ENCODE data around the gene AGPAT4. TPM values are rescaled to one million over a fixed set of nuclear protein-coding genes. Genes with fewer than 3 reads are reported as not detected.

AGPAT4 gene
- total and polyA plus RNA-seq, 2 donors (not counting 3 experiments of a cell fraction or from before 2014, with no cell fraction given), result 10.2 to 15.2 TPM

DNA sequence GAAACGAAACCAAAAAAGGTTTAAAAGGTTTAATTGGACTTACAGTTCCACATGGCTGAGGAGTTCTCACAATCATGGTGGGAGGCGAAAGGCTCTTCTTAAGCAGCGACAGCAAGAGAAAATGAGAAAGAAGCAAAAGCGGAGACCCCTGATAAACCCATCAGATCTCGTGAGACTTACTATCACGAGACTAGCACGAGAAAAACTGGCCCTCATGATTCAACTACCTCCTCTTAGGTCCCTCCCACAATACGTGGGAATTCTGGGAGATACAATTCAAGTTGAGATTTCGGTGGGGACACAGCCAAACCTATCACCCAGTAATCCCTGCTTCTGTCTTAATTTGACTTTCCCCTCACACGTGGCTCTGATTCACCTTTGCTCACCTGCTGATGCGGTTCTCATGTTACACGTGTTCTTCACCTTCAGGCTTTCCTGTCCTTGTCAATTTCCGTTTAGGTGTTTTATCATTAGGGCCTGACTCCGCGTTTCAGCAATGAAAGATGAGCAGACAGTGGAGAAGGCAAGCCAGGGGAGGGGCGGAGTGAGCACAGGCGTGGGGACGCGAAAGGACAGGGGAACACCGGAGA lies 57.1 kb downstream of the AGPAT4 start:
- Histone ChIP-seq H2AFZ (ENCODE audit: low read depth, low read length) (no peak overlapping the region), H3K79me2 (ENCODE audit: control insufficient read depth, insufficient read depth, low read length) (no peaks in the 10 kb centered on the region), H3K36me3 (ENCODE audit: control insufficient read depth in 2 of 2, extremely low read depth in 1 of 2, insufficient read depth in 2 of 2, low read length in 2 of 2) (no peaks in the 10 kb centered on the region), H4K20me1 (replicated peaks; ENCODE audit: control insufficient read depth, extremely low read depth, insufficient read depth, low read length) (no peaks in the 10 kb centered on the region), H3K27ac (ENCODE audit: insufficient read depth, low read depth, low read length) (no peak overlapping the region), H3K27me3 (ENCODE audit: control insufficient read depth in 2 of 2, insufficient read depth in 2 of 2, low read length in 2 of 2) (no peaks in the 10 kb centered on the region), H3K9ac (replicated peaks; ENCODE audit: extremely low read depth, insufficient read depth, low read length) (no peak overlapping the region), H3K9me3 (replicated peaks; ENCODE audit: control insufficient read depth, insufficient read depth, low read length) (peaks cover under 1% of the 10 kb centered on the region), H3K4me3 (replicated peaks in 1 of 3; ENCODE audit: insufficient read depth in 1 of 3, low read depth in 1 of 3, low read length in 3 of 3) (no peak overlapping the region), H3K9me1 (replicated peaks; ENCODE audit: control insufficient read depth, extremely low read depth, insufficient read depth, low read length) (no peaks in the 10 kb centered on the region), H3K4me1 (ENCODE audit: control insufficient read depth, extremely low read depth, insufficient read depth, low read length) (no peaks in the 10 kb centered on the region), H3K4me2 (ENCODE audit: insufficient read depth, low read length) (no peak overlapping the region)
- dilution Hi-C loops (cut with MboI; ENCODE audit: extremely low pct_ligation_motif_present, low sequenced_read_pairs) (no loop called here), intact Hi-C loops (cut with micrococcal nuclease) (no loop called here)
- ChIA-PET POLR2A (no interaction called here), CTCF (no interaction called here)
- no TSS peak for BruUV-seq (replicated peaks)
- no peak for FAIRE-seq
- no peak for DNase-seq (ENCODE audit: low read depth, low spot score)
- no peak for TF ChIP-seq EZH2 (IDR thresholded peaks at IDR 0.05; ENCODE audit: borderline replicate concordance, low read depth, low read length, severe bottlenecking)
- no peak for TF ChIP-seq GATA2 (IDR thresholded peaks at IDR 0.05; ENCODE audit: insufficient read depth, insufficient read length, low read depth, low read length)
- TF ChIP-seq, protein P1, sequence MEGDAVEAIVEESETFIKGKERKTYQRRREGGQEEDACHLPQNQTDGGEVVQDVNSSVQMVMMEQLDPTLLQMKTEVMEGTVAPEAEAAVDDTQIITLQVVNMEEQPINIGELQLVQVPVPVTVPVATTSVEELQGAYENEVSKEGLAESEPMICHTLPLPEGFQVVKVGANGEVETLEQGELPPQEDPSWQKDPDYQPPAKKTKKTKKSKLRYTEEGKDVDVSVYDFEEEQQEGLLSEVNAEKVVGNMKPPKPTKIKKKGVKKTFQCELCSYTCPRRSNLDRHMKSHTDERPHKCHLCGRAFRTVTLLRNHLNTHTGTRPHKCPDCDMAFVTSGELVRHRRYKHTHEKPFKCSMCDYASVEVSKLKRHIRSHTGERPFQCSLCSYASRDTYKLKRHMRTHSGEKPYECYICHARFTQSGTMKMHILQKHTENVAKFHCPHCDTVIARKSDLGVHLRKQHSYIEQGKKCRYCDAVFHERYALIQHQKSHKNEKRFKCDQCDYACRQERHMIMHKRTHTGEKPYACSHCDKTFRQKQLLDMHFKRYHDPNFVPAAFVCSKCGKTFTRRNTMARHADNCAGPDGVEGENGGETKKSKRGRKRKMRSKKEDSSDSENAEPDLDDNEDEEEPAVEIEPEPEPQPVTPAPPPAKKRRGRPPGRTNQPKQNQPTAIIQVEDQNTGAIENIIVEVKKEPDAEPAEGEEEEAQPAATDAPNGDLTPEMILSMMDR (IDR thresholded peaks at IDR 0.05; ENCODE audit: extremely low read depth in 1 of 2, insufficient read depth in 1 of 2, low read depth in 1 of 2, low read length in 2 of 2), result no peak
- no peak for TF ChIP-seq POLR2A (IDR thresholded peaks at IDR 0.05; ENCODE audit: low read depth, low read length)
- TF ChIP-seq, protein P2, sequence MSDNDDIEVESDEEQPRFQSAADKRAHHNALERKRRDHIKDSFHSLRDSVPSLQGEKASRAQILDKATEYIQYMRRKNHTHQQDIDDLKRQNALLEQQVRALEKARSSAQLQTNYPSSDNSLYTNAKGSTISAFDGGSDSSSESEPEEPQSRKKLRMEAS (IDR thresholded peaks at IDR 0.05; ENCODE audit: insufficient read depth, insufficient read length), result no peak
- TF ChIP-seq JUN (IDR thresholded peaks at IDR 0.05; ENCODE audit: borderline replicate concordance, insufficient read depth, insufficient read length, low read depth), result no peak
- no peak for TF ChIP-seq FOS (IDR thresholded peaks at IDR 0.05; ENCODE audit: borderline replicate concordance, insufficient read depth, low read length)
- no peak for TF ChIP-seq POLR2AphosphoS5 (IDR thresholded peaks at IDR 0.05; ENCODE audit: insufficient read depth, low read depth, low read length)
- TF ChIP-seq MYC (IDR thresholded peaks at IDR 0.05; ENCODE audit: low read depth, low read length), result no peak
